Epithelial cell of umbilical artery (primary cell): ENCODE measurements around the gene TNP2. TPM values are rescaled to one million over a fixed set of nuclear protein-coding genes. Genes with fewer than 3 reads are reported as not detected.

Experiments used
- total RNA-seq: library from RNA; depleted of rRNA; stranded (reverse); fragments of >200 nt; gene quantifications from 2 replicates; pipeline ENCODE4 v1.2.3, GENCODE V29; 2014

The TNP2 gene
- not detected in 2 replicates for total RNA-seq

GRCh38 chr16:11268921-11269375 is at the start of gene TNP2:
Gene TNP2, minus strand, starts transcription at chr16:11269325. Its CDS starts 63 bp downstream, at chr16:11269262.

DNA sequence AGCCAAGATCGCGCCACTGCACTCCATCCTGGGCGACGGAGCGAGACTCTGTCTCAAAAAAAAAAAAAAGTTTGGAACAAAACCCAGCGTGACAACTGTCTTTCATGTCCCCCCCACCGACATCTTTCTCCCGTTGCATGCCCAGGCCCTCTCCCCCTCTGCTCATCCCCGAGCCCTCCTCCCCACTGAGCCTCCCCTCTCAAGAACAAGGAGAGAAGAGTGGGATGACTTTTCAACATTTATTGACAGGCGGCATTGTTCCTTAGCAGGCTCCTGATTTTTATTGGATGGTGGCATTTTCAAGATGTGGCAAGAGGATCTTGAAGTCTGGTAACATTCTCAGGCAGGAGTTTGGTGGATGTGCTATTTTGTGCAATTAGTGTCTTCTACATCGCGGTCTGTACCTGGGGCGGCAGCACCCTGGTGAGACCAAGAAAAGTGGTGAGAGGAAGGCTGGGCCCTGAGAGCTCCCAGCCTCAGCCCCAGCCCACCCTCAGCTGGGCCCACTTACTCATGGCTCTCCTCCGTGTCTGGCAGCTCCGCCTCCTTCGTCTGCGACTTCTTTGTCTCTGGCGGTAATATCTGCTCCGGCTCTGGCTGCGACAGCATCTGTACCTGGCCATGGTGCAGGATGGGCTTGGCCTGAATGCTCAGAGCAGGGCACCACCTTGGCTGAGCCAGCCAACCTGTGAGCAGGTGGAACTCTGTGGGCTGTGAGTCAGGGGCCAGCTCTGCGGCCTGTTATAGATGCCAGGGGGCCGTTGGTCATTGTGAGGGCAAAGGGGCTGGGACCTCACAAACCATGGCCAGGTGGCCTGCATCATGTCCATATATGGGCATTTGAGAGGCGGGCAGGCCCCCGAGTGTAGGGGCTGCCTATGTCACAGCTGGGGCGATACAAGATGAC is 11.7 kb upstream of the TNP2 start, which contains the start of gene PRM1:
Gene PRM1 (minus strand): TSS at position 715 of the 907 bp plus-strand sequence. CDS start 92 bp downstream, at position 623.

GRCh38 chr16:11276143-11276895 is 7.2 kb upstream of the TNP2 start, which contains the start of gene PRM2:
Gene PRM2, minus strand, starts transcription at chr16:11276480. Its CDS starts 110 bp downstream, at chr16:11276370.

DNA sequence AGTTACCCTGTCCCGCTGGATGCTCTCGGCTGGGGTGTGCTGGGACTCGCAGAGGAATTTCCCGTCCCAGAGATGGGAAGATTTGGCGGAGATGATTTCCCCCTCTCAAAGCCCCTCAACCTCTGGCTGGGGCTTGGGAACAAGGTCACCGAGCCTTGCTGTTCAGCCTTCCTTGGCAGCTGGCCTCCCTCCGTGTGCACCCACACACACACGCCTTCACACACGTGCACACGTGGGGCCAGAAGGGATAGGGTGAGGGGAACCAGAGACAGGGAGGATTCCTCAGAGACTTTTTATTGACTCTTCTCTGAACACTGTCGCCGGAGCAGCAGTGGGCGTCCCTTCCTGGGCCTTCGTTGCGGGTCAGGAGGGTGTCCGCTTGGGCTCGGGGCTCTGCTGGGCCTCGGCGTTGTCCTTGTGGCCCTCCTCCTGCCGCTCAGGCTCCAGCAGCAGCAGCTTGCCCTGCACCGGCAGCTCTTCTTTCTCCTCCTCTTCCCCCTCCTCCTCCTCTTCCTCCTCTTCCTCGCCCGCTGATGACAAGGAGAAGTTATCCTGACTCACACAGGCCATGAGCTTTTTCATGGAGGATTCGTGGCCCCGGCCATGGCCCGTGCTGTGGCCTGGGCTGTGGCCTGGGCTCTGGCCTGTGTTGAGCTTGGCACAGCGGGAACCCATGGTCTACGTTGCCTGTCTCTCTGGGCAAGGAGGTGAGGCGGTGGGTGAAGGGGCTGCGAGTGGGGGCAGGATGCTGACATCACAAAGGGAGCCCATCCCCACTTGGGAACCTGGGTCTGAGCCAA is 4.0 kb upstream of the TNP2 start, which contains the start of gene PRM3:
Gene PRM3 (minus strand): TSS at position 709 of the 800 bp plus-strand sequence. CDS start 34 bp downstream, at position 675.

DNA sequence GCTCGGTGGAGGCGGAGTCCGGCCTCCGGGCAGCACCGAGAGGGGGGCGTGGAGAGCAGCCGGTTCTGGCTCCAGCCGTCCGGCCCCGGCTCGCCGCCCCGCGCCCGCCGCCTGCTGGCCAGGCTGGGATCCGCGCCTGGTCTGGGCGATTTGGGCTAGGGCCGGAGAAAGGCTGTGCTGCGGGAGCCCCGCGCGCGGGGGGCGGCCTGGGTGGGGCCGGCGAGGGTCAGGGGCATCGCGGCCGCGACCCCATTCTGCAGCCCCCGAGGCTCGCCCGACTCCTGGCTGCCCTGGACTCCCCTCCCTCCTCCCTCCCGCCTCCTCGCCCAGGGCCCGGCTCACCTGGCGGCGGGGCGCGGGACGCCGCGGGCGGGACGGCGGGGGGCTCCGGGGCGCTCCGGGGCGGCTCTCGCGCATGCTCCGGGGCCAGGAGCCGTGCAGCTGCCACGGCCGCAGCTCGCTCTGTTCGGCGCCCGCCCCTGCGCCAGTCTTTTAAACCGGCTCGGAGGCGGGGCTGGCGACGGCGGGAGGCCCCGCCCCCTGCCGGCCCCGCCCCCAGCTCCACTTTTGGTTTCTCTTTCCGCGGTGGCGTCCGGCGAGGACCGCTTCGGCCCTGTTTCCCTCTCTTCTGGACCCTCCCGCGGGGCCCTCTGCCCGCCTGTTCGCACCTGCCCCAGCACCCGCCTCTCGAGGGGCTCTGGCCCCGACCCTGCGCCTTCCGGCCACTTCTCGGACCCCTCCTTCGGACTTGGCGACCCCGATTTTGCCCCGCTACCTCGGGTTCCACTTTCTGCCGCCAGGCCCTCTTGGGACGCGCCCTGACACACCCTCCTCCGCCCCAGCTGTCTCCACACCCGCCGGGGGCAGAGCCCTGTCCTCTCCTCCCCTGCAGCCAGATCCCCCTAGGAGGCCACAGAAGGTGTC is 13.1 kb downstream of the TNP2 start, which contains the start of gene SOCS1:
Gene SOCS1 (minus strand): TSS at position 468 of the 924 bp plus-strand sequence. CDS start 726 bp downstream, outside the sequence.

Other genes starting within 250 kb of the TNP2 start
- 1.3 and 2.1 TPM in 2 replicates for gene SOCS1, start 13.1 kb downstream of the TNP2 start, total RNA-seq
- not detected in 2 replicates for gene PRM3, start 4.3 kb upstream of the TNP2 start, total RNA-seq
- gene PRM2, start 7.2 kb upstream of the TNP2 start, total RNA-seq: not detected in 2 replicates
- gene PRM1, start 12.0 kb upstream of the TNP2 start, total RNA-seq: not detected in 2 replicates
- gene RMI2, start 76.1 kb upstream of the TNP2 start, total RNA-seq: 10.1 and 12.3 TPM in 2 replicates